Heart left ventricle (tissue), 16 donors: ENCODE results near the gene LZTFL1. TPM values are rescaled to one million over a fixed set of nuclear protein-coding genes. Genes with fewer than 3 reads are reported as not detected.

Experiments used
- ATAC-seq, 4 donors: fragments of 200-7000 bp; cut with Tn5 transposase; one replicate each; pipeline ENCODE4 v1.9.1; 2020 to 2022; ENCODE audit warnings: moderate library complexity in 4 of 4, mild to moderate bottlenecking in 3 of 4, moderate number of reproducible peaks in 1 of 4
- DNase-seq, 5 donors: peaks; one replicate each; pipeline ENCODE4 v3.0.0-alpha.2; 2020
- H3K27ac ChIP-seq, 12 donors: fragments of 200-600 bp; sonication (generic) in 4 of 12; one replicate each; pipeline versions ENCODE4 v1.5.0 to v1.8.0; 2016 to 2022; ENCODE audit warnings: mild to moderate bottlenecking in 2 of 12
- H3K27me3 ChIP-seq, 9 donors: fragments of 200-600 bp; sonication (generic) in 2 of 9; one replicate each; pipeline versions ENCODE4 v1.5.1 to v1.8.0; 2016 to 2022; ENCODE audit warnings: mild to moderate bottlenecking in 3 of 9
- H3K36me3 ChIP-seq, 9 donors: fragments of 200-600 bp; sonication (generic) in 2 of 9; one replicate each; pipeline versions ENCODE4 v1.5.0 to v1.8.0; 2018 to 2022; ENCODE audit warnings: mild to moderate bottlenecking in 2 of 9
- H3K4me1 ChIP-seq, 12 donors: fragments of 200-600 bp; sonication (generic) in 4 of 12; one replicate each; pipeline versions ENCODE4 v1.5.0 to v1.8.0; 2016 to 2022; ENCODE audit warnings: mild to moderate bottlenecking in 3 of 12
- H3K4me3 ChIP-seq, 12 donors: fragments of 200-600 bp; sonication (generic) in 4 of 12; one replicate each; pipeline versions ENCODE4 v1.5.0 to v1.8.0; 2017 to 2022; ENCODE audit warnings: mild to moderate bottlenecking in 9 of 12, moderate library complexity in 4 of 12
- H3K9me3 ChIP-seq, 12 donors: fragments of 200-600 bp; sonication (generic) in 4 of 12; one replicate each; pipeline versions ENCODE4 v1.5.0 to v1.8.0; 2016 to 2022; ENCODE audit warnings: mild to moderate bottlenecking in 1 of 12
- CTCF ChIP-seq, 12 donors: fragments of 200-600 bp; sonication (generic) in 4 of 12; IDR thresholded peaks; one replicate each; pipeline versions ENCODE4 v1.5.0 to v1.8.0; 2018 to 2022; ENCODE audit warnings: antibody characterized with exemption in 12 of 12, mild to moderate bottlenecking in 5 of 12
- POLR2A ChIP-seq, 2 donors: fragments of 450-650 bp; IDR thresholded peaks; one replicate each; pipeline ENCODE4 v1.6.1; 2017; ENCODE audit warnings: antibody characterized with exemption in 2 of 2, mild to moderate bottlenecking in 2 of 2, moderate library complexity in 2 of 2
- WGBS, 4 donors: extraction: QIAGEN DNeasy Blood & Tissue Kit in 2 of 4; methylation state at CpG; one replicate each; pipeline versions ENCODE4 v1.1.5 to v1.1.7; 2013 to 2018; 5-methylcytosine and 5-hydroxymethylcytosine counted together
- intact Hi-C, 10 donors: fragments of 100-400 bp; cut with DNase I; formaldehyde crosslinking; loops; one replicate each; pipeline versions ENCODE4 v1.11.1 to v1.14.2; 2022
- polyA plus RNA-seq, 2 donors: library from polyadenylated mRNA; stranded (reverse); fragments of 200-250 nt; gene quantifications; one replicate each; pipeline ENCODE4 v1.2.3, GENCODE V29; 2013
- total RNA-seq, 9 donors: library from RNA; depleted of rRNA in 2 of 9; stranded (reverse); fragments of >200 nt in 2 of 9; fragmentation: NEBNext Ultra II Directional in 3 of 9; extraction: Animal tissue kit (Norgen Biotek cat#: 25700) in 3 of 9; gene quantifications; one replicate each; pipeline versions ENCODE4 v1.1.0 to v1.2.4, GENCODE V29; 2016 to 2023
- donor health status: ischemic (EF 13 %, LVEDD 7.1; RV severe dilation, severe dysfunction).
- donor health status: healthy with polysubstance abuse.
- donor health status: DM: no; HTN: yes; CAD: no.
- donor health status: DM: no; HTN: no; CAD: no.
- donor health status: ischemic (EF 25% LVEDD 6.9; RV normal size, moderate dysfunction).
- donor health status: ischemic (EF 25% LVEDD 5.7; RV mildly dilated, moderate dysfunction).
- donor health status: healthy.
- donor health status: DM: yes; HTN: yes; CAD: no.
- donor health status: ischemic (EF 35%, LVEDD 5.7; RV mildly dilated, moderate dysfunction).
- donor health status: nonischemic (EF 11% LVEDD 7.7; RV severe dilation, severe dysfunction).
- donor health status: DM: yes; HTN: yes; CAD: no.
- donor health status: PGD.
- donor health status: ischemic (EF 29% LVEDD 5.4; RV normal size, mild dysfunction).
- donor health status: nonischemic (EF 23%, LVEDD 6.1; RV moderate dilation, normal function).

Gene LZTFL1
- total and polyA plus RNA-seq, 11 donors: 1.7 to 13.1 (median 8.8) TPM

GRCh38 chr3:45773714-45774449 lies 68.0 kb downstream of the LZTFL1 start:
- WGBS, 4 donors: 44 to 55% (median 53%) methylated on average over 7 of the region's 7 CpGs
- intact Hi-C loops: no loop called here
- H3K4me1 ChIP-seq: no peaks in the 10 kb centered on the region
- H3K9me3 ChIP-seq: no peaks in the 10 kb centered on the region
- H3K27ac ChIP-seq: no peak overlapping the region
- ATAC-seq (no peak), DNase-seq (no peak)
- TF ChIP-seq CTCF (IDR thresholded peaks at IDR 0.05): no peak
- no peak for TF ChIP-seq POLR2A (IDR thresholded peaks at IDR 0.05)
- H3K36me3 ChIP-seq: no peaks in the 10 kb centered on the region
- no peak overlapping the region for H3K4me3 ChIP-seq
- H3K27me3 ChIP-seq: peaks cover 0 to 7% (median 0%) of the 10 kb centered on the region in 9 donors

Other genes starting within 250 kb of the LZTFL1 start
- 10 to 100 TPM; 24.8 to 42.8 (median 32.9) TPM for gene LIMD1, start 247.4 kb downstream of the LZTFL1 start, total RNA-seq
- 10 to 100 TPM; 14.4 to 17.7 TPM for gene LIMD1, start 247.4 kb downstream of the LZTFL1 start, polyA plus RNA-seq
- 10 to 100 TPM; 12.6 to 35.3 (median 22.3) TPM for gene SACM1L, start 152.7 kb downstream of the LZTFL1 start, total RNA-seq
- gene SACM1L, start 152.7 kb downstream of the LZTFL1 start, polyA plus RNA-seq: 10 to 100 TPM; 15.1 to 25.7 TPM
- under 1 TPM in 2 of 9 donors, not detected in 7; 0.19 to 0.59 TPM for gene SLC6A20, start 45.6 kb downstream of the LZTFL1 start, total RNA-seq
- gene SLC6A20, start 45.6 kb downstream of the LZTFL1 start, polyA plus RNA-seq: under 1 TPM in 1 of 2 donors, not detected in 1; 0.12 TPM
- not detected for gene CCR9, start 44.4 kb upstream of the LZTFL1 start, total RNA-seq
- under 1 TPM in 1 of 2 donors, not detected in 1; 0.03 TPM for gene CCR9, start 44.4 kb upstream of the LZTFL1 start, polyA plus RNA-seq
- 1 to 10 TPM in 2 of 9 donors, under 1 TPM in 4, not detected in 3; 0.20 to 2.1 (median 0.32) TPM for gene CXCR6, start 101.3 kb upstream of the LZTFL1 start, total RNA-seq
- under 1 TPM; 0.19 to 0.28 TPM for gene CXCR6, start 101.3 kb upstream of the LZTFL1 start, polyA plus RNA-seq
- 100 to 1,000 TPM in 6 of 9 donors, 10 to 100 TPM in 3; 57.3 to 195 (median 149) TPM for gene FYCO1, start 153.7 kb upstream of the LZTFL1 start, total RNA-seq
- 10 to 100 TPM; 18.5 to 69.5 TPM for gene FYCO1, start 153.7 kb upstream of the LZTFL1 start, polyA plus RNA-seq
- under 1 TPM in 4 of 9 donors, not detected in 5; 0.06 to 0.64 (median 0.23) TPM for gene XCR1, start 185.4 kb upstream of the LZTFL1 start, total RNA-seq
- gene XCR1, start 185.4 kb upstream of the LZTFL1 start, polyA plus RNA-seq: under 1 TPM in 1 of 2 donors, not detected in 1; 0.03 TPM